Measurements from ENCODE around the gene NKX1-1.

- no peak for TF ChIP-seq POLR2A (IDR thresholded peaks at IDR 0.05; ENCODE audit: extremely low read depth, insufficient read length)
- no peak for TF ChIP-seq CTCF (IDR thresholded peaks at IDR 0.05; ENCODE audit: low read depth, low read length)
These were observed 32.1 kb downstream of the NKX1-1 start for GRCh38 chr4:1373892-1374705.
